CD4-positive, alpha-beta T cell treated with Interleukin-4 for 4 hours (primary cell): ENCODE results near the gene GPX1.
"Not testable (repeated sequence)": the region's sequence is repeated elsewhere in the genome, so short reads cannot be mapped to it uniquely, and the experiment has no call there.

Source experiments
- DNase-seq: peaks from one replicate; pipeline ENCODE4 v3.0.0-alpha.2; 2020

GPX1 gene

DNA sequence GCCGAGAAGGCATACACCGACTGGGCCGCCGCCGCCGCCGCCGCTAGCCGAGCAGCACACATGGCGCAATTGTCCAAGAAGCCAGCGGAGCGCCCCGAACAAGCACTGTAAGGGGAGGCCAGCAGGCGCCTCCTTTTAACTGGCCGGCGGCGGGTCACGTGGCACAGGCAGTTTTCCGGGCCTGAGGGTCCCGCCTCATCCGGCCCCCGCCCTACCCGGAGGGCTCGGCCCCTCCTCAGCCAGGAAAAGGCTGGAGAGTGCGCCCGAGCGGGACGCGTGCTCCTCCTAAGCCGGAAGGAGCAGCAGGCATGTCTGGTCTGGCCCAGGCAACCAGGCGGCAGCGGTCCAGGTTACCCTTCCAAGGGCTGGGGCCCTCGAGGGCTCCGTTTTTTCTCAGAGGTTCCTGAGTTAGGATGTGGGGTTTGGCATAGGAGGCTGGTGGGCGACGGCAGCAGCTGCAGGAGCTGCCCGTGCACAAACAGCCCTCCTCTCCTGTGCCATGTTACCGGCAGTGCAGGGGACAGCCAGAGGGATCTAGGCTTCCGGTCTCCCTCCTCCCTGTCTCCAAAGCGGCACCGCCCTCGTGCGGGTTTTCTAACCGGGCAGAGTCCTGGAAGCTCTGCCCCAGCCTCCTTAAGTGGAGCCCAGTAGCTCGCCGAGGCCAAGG lies at the start of gene GPX1:
Gene GPX1, minus strand, starts transcription at position 137 of the 667 bp plus-strand sequence. Its CDS starts 75 bp downstream, at position 62.
- DNase-seq = peak; percentile 78

DNA sequence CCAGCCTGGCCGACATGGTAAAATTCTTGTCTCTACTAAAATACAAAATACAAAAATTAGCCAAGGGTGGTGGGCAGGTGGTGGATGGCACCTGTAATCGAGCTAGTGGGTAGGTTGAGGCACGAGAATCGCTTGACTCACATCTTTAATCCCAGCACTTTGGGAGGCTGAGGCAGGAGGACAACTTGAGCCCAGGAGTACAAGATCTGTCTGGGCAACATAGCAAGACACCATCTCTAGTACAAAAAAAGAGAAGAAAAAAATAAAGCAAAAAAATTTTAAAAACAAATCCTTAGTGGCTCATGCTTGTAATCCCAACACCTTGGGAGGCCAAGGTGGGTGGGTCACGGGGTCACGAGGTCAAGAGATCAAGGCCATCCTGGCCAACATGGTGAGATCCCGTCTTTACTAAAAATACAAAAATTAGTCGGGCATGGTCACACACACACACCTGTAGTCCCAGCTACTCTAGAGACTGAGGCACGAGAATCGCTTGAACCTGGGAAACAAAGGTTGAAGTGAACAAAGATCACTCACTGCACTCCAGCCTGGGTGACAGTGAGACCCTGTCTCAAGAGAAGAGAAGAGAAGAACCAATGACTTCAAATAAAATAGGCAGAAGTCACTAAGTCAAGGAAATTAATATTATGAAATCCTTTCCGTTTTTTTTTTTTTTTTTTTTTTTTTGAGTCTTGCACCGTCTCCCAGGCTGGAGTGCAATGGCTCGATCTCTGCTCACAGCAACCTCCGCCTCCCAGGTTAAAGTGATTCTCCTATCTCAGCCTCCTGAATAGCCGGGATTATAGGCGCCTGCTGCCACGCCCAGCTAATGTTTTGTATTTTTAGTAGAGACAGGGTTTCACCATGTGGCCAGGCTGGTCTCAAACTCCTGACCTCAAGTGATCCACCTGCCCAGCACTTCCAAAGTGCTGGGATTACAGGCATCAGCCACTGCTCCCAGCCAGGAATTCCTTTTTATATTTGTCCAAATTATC lies 48.7 kb upstream of the GPX1 start:
- no peak for DNase-seq

DNA sequence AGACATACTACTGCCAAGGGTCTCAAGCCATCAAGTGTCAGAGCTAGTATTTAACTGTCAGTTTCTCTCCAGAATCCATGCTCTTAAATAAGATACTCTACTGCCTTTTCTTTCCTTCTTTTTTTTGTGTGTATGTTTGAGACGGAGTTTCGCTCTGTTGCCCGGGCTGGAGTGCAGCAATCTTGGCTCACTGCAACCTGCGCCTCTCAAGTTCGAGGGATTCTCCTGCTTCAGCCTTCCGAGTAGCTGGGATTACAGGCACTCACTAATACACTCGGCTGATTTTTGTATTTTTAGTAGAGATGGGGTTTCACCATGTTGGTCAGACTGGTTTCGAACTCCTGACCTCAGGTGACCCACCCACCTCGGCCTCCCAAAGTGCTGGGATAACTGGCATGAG lies 47.4 kb upstream of the GPX1 start:
- not testable (repeated sequence) for DNase-seq

DNA sequence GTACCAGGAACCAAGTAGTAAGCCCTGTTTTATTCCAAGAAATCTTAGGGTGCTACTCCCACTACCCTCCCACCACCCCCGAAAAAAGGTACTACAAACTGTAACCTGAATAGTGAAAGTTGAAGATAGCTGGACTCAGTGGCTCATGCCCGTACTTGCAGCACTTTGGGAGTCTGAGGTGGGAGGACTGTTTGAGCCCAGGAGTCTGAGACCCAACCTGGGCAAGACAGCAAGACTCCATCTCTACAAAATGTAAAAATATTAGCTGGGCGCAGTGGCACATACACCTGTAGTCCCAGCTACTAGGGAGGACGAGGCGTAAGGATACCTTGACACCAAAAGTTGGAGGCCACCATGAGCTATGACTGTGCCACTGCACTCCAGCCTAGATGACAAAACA lies 45.7 kb upstream of the GPX1 start:
- no peak for DNase-seq

DNA sequence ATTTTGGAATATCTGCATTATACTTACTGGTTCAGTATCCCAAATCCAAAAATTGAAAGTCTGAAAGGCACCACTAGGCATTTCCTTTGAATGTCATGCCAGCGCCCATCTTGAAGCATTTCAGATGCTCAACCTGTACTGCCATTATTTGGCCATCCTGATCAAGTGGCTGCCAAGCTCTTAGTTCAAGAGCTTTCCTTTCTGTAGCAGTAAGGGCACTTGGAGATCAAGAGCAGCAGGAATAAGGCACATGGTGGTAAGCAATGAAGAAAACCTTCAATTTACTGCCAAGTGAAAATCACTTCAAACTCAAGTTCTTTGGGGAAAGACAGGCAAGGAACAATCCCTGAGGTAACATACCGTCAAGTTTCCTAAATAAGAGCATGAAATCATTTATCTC lies 43.6 kb upstream of the GPX1 start:
- DNase-seq = no peak

DNA sequence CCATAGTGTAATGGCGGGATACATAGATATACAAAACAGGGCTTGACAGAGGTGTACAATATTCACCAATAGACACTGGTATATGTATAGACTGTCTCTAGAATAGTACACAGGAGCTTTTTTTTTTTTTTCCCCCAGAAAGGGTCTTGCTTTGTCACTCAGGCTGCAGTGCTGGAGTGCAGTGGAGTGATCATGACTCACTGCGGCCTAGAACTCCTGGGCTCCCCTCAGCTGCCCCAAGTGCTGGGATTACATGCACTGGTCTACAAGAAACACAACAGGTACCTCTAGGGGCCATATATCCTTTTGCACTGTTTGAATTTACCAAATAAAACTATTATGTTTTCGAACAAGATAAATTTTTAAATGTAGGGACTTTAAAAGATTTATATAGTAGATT lies 41.3 kb upstream of the GPX1 start:
- no peak for DNase-seq

DNA sequence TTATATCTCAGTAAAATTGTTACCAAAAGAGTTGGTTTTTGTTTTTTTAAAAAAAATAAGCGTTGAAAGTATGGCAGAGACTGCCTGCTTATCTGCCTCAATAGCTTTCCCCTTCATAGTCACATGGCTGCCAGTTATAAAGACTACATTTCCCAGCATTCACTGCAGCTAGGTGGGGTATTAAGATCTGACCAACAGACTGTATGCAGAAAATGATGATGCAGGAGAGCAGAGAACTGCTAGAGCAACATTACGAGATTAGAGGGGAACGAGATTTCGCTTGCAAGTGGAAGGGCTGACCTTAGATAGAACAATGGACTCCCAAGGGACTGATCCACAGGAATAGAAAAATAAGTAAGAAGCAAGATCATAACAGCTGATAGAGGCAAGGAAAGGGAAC lies 39.3 kb upstream of the GPX1 start:
- DNase-seq = peak; percentile 27

DNA sequence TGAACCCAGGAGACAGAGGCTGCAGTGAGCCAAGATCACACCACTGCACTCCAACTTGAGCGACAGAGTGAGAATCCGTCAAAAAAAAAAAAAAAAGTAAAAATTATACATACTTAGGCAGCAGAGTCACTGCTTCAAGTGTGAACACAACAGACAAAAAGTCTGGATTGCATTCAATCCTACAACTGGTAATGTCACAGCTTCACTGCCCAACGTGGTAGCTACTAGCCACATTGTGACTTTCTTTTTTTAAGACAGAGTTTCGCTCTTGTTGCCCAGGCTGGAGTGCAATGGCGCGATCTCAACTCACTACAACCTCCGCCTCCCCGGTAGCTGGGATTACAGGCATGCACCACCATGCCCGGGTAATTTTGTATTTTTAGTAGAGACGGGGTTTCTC lies 33.2 kb upstream of the GPX1 start:
- not testable (repeated sequence) for DNase-seq

DNA sequence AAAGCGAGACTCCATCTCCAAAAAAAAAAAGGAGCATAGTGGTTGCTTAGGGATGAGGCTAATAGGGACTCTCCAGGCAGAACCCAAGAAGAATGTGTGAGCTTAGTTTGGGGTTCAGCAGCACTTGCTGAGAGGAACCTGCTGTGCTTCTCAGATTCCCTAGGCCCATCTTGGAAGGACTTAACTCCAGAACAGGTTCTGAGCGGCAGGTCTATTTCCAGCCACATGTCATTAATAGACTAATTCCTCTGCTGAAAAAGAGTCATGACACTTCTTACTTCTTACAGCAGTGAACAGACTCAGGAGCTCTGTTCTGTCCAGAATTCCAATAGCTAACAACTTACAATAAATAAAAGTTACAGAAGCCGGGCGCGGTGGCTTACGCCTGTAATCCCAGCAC lies 31.1 kb upstream of the GPX1 start:
- DNase-seq = no peak

DNA sequence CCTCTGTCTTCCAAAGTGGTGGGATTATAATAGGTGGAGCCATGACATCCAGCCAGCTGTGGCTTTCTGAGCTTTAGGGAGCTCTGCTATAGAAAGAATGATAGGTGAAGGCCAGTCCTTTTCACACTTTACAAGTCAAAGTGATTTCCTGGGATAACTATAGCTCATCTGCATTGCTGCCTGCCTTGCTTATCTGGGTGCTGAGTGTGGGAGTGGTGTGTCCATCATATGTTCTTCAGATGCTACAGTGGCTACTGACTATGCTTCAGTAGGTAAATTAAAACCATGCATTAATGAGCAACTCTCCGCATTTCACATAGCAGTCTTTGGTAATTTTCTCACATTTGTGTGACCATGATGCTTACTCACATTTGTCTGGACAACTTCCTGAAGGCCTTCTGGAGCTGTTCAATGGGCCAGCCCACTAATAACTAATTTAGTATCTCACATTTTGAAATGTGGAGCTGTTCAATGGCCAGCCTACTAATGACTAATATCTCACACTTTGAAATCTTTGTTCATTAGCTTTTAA lies 30.2 kb upstream of the GPX1 start:
- no peak for DNase-seq

DNA sequence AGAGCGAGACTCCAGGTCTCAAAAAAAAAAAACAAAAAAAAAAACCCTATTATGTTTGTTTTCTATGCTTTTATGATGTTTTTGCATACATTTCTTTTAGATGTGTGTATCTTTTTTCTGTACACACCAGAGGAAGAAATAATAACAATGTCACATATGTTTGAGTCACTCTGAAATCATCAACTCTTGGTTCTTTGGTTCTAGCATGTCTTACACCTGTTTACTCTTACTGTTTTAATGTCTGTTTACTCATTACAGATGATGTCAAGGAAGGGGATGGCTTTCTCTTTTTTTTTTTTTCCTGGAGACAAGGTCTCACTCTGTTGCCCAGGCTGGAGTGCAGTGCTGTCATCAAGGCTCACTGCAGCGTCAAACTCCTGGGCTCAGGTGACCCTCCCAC lies 29.6 kb upstream of the GPX1 start:
- DNase-seq = no peak

DNA sequence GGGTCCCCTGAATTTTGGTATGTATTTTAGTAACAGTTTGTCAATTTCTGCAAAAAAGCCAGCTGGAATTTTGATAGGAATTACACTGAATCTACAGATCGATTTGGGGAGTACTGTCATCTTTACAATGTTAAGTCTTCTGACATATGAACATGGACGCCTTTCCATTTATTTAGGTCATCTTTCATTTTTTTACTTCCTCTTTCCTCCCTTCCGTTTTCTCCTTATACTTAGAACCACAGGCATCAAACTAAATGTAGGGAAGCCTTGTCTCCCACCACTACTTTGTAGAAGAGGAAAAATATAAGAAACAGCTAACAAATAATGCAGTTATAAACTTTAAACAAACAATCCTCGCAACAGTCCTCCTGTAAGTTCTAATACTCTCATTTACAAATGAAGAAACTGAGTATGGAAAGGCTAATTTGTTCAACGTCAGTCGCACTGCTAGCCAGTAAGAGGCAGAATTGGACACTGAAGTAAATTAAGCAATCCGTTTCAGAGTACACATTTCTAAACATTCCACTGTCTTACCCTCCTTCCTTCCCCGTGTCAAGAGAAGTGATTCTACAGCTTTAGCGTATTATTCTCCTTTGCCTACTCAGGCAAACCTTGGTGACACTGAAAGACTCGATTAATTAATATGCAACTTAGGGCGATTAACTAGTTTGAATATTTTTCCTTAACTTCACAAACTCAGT lies 28.1 kb upstream of the GPX1 start:
- DNase-seq = no peak

DNA sequence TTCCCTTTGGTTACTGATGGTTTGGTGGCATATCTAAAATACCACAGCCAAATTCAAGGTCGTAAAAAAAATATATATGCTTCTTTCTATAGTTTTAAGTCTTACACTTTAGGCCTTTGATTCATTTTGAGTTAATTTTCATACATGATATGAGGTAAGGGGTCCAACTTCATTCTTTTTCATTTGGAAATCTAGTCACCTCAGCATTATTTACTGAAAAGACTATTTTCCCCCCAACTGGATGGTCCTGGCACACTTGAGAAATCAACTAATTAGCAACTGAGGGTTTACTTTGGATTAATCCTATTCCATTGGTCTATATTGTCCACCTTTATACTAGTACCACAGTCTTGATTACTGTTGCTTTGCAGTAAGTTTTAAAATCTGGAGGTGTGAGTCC lies 27.5 kb upstream of the GPX1 start:
- DNase-seq = no peak

DNA sequence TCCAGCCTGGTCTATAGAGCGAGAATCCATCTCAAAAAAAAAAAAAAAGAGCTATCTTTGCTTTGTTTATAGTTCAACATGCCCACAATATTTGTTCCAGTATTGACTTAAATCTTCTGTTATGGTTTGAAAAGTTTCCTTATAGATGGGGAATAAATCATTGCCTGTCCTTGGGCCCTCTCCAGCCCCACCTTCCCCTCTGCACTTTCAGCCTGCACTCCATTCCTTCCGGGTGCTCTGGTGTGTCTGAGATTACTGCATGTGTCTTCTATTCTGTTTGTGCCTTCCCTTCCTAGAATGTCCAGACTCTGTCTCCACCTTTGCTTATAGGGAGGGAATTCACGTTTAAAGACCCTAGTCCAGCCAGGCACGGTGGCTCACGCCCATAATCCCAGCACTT lies 25.2 kb upstream of the GPX1 start:
- DNase-seq = no peak

DNA sequence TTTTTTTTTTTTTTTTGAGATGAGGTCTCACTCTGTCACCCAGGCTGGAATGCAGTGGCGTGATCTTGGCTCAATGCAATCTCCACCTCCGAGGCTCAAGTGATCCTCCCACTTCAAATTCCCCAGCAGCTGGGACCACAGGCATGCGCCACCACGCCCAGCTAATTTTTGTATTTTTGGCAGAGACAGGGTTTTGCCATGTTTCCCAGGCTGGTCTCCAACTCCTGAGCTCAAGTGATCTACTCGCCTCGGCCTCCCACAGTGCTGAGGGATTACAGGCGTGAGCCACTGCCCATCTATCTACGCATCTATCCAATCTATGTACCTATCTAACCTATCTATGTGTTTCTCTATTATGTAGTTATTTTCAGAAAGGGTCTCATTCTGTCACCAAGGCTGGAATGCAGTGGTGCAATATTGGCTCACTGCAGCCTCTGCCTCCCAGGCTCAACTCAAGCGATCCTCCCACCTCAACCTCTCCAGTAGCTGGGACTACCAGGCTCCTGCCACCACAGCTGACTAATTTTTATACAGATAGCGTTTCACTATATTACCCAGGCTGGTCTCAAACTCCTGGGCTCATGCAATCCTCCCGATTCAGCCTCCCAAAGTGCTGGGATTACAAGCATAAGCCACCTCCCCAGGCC lies 20.2 kb upstream of the GPX1 start:
- DNase-seq = no peak

DNA sequence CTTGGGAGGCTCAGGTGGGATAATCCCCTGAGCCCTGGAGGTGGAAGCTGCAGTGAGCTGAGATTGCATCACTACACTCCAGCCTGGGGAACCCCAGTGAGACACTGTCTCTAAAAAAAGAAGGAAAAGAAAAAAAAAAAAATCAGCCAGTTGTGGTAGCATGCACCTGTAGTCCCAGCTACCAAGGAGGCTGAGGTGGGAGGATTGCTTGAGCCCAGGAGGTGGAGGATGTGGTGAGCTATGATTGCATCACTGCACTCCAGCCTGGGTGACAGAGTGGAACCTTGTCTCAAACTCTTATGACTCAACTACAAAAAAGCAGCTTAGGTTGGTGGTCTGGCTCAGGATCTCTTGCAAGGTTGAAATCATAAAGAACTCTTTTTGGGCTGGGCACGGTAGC lies 19.3 kb upstream of the GPX1 start:
- peak; percentile 46 for DNase-seq

DNA sequence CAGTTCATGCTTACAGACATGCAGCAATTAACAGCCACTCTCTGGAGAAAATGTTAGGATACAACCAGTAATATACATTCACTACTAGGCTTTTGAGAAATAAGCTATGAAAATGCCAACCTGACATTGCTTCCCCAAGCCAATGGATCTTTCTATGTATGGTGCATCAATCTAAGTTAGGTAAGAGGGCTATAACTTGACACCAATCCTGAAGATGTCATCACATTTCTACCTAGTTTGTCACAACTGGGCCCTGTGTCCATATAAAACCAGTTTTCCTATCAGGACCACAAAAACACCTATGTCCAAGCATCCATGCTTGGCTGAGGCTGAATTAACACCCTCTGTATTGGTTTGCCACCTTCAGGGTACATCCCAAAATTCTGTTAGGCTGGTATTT lies 13.8 kb upstream of the GPX1 start:
- DNase-seq = no peak

DNA sequence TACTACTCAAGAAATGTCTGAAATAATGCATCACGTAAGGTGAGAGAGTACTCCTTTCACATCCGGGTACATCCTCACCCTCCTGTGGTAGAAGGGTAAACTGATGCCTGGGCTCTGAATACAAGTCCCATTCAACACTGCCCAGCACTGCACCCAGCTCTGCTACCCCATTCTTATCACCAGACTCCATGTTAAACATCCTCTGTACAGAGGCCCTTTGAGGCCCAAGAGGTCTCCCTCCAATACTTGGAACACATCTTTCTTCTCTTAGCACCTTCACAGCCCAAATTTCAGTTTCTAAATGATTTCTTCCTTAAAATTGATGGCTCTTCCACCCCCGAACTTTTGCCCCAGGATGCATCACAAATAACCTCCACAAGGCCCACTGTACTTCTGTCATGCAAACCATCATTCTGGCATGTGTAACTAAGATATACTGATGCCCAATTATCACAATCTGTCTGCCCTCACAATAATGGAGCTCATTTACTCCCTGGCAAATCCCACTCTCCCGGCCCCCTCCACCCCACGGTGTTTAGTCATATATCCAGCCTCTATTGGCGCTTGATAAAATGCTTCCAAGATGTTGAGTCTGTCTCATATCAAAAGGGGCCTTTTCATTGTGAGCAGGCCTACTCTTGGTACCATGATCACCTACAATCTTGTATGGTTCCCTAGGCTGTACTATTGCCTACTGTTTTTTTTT lies 12.6 kb upstream of the GPX1 start:
- no peak for DNase-seq

DNA sequence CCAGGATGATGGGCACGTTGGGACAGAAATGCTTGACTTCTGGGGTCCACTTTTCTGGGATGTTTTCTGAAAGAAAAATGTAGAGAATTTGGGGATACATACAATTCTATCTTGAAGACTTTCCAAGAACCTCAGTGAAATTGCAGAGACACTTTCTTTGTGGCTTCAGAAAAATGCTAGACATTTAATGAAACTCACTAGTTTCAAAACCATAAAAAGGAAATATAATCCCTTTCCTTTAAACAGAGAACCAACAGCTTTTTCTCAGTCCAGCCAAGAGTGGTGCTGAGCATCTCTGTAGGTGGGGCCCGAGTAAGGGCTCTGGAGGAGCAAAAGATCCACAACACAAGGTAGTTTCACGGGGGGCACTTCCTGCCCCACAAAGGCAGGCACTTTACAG lies 4.4 kb upstream of the GPX1 start:
- DNase-seq = no peak

DNA sequence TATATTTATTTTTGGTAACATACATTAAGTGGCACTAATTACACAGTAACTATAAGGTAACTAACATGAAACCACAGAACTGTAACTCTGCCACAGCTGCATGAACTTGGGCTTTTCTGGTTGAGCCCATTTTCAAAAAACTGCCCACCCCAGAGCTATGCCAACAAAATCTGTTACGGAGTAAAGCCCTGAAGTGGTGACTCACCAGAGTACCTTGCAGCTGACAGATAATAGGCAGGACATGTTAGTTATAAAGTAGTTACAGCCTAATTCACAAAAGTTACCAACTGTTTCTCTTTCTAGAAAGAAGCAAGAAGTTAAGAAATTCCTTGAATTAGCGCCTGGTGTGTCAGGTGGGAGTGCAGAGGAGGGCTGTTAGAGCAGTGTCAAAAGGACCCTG lies 1.5 kb upstream of the GPX1 start:
- DNase-seq = no peak

DNA sequence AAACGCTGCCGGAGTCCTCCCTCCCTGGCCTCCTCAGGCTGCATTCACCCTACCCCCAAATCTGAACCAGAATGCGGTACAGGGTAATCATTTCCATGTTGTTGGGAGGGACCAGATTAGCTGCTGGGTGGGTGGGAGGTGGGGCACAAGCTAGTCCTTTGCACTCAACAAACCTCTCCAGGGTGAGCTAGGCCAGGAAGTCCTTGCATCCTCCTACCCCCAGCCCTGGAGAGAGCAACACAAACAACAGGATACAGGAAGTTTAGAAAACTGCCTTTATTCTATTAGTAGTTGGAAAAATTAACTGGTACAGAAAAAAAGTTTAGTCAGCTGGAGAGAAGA lies 702 bp upstream of the GPX1 start:
- DNase-seq = no peak
